HG02759 (cell line): ENCODE measurements around the gene C2orf69.
A peak's percentile ranks its signal among the peaks of the same experiment; 100 is the strongest.

Experiments
- ATAC-seq: cut with Tn5 transposase; IDR thresholded peaks from one replicate; pipeline ENCODE4 v1.9.1; 2021; ENCODE audit warnings: mild to moderate bottlenecking, moderate library complexity; ENCODE audit not compliant: unreplicated experiment

Gene C2orf69

DNA sequence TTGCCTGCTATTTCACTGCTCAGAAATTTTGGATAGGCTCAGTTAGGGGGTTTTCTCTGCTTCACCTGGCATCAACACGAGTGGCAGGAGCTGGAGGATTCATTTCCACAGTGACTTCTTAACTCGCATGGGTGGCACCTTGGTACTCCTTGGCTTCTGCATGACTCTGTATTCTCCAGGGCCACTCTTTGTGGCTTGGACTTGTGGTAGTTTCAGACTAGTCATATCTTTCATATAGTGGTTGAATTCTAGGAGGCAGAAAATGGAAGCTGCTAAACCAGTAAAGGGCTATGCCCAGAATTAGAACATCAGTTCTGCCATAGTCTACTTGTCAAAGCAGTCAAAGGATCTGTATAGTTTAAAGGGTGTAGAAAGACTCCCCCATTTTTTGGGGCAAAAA is 51.1 kb downstream of the C2orf69 start:
- peak; percentile 61 for ATAC-seq

DNA sequence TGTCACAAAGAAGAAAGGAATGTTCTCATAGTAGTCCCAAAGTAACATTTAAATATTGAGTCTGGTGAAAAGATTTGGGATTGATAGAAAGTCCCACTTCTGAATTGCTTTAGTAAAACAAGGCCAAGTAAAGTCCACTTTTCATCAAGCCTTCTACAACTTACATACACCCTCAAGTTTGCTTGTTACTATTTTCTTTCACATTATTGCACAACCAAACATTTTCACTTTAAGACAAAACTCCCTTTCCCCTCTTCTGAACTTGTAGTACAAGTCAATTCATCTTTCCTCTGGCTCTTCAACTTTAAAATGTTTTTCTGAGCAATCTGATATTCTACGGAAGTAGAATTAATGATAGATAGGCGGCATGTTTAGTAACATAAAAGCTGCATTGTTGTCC is 55.3 kb downstream of the C2orf69 start:
- no peak for ATAC-seq

DNA sequence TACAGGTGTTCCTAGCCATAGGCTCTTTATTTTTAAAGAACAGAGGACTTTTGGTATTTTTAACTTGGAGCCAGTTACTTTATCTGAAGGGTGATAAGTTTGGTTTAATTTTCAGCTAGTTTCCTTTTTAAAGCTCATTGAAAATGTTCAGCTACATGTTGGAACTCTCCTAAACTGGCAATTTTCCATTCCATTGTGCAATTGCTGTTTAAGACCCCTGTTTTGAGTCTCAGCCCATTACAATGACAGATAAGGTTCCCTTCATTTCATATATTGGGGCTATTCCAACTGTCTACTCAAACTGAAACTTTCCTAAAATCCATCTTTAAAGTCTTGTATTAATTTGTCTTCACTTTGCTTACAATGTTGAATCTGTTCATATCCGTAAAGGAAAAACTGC is 55.9 kb downstream of the C2orf69 start:
- ATAC-seq: no peak

DNA sequence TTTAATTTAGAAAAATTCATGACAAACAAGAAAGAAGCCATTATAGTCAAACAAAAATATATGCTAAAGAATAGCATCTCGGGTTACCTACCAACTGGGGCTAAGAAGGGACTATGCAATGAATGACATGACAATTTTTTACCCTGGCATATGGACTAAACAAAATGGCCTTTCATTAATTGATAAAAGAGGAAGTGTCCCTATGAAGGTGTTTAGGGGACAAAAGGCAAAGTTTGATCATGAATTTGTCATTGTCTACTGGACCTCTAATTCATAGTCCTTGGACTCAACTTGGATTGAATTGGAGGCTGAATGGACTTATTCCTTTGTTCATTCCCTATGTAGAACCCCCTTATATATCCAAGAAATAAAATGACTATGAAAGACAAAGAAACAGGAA is 57.0 kb downstream of the C2orf69 start:
- no peak for ATAC-seq

DNA sequence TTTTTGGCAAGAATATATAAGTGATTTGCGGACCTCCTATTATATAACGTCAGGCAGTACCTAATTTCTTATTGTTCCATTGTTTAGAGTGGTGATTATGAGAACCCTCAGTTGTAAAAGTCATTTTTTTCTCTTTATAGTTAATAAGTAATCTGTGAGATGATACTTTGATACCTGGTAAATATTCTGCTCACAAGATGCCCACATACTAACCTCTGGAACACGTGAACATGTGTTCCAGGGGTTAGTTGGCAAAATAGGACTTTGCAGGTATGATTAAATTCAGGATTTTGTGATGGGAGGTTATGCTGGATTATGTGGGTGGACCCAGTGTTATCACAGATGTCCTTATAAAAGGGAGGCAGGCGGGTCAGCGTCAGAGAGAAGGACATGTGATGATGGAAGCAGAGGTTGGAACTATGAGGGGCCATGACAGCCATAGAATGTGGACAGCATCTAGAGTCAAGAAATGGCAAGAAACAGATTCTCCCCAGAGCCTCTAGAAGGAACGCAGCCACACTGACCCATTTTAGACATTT is 61.1 kb downstream of the C2orf69 start:
- ATAC-seq: no peak

DNA sequence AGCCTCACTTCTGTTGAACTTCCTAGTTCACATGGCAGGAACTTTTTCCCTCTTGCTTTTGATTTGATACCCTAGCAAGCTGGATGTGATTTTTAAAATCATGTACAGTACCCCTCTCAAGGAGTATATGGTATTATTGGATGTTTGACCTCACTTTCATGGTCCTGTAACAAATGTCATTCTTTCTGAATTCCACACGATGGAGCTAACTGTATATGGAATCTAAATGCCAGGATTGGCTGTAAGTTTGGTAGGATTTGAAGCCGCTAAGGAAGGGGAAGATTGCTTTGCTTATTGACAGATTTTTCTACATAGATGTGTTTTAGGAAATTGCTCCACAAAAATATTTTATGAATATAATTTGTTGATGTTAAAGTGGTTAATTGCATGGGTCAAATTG is 62.6 kb downstream of the C2orf69 start:
- no peak for ATAC-seq

DNA sequence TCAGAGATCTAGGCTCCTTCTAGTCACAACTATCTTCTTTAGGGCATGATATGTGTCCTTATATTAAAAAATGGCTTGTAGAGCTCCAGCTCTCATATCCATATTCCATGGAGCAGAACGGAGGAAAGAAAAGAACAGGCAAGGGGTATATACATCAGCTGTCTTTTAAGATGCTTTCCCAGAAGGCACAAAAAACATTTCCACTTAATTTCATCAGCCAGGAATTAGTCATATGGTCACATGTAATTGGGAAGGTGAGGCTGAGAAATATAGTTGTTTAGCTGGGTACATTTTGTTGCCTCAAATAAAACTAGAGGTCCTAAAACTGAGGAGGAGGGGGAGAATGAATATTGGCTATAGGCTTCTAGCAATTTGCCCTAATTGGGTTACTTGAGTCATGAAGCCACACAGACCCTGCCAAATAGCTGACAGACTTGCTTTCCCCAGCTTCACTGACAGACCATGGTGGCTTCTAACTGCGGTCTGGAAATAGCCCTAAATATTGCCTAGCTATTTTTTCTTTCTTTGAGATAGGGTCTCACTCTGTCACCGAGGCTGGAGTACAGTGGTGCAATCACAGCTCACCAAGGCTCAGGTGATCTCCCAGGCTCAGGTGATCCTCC is 64.3 kb downstream of the C2orf69 start:
- no peak for ATAC-seq
